ENCODE measurements around the gene COL4A1.
"Not testable (repeated sequence)": the region's sequence is repeated elsewhere in the genome, so short reads cannot be mapped to it uniquely, and the experiment has no call there.

The COL4A1 gene

DNA sequence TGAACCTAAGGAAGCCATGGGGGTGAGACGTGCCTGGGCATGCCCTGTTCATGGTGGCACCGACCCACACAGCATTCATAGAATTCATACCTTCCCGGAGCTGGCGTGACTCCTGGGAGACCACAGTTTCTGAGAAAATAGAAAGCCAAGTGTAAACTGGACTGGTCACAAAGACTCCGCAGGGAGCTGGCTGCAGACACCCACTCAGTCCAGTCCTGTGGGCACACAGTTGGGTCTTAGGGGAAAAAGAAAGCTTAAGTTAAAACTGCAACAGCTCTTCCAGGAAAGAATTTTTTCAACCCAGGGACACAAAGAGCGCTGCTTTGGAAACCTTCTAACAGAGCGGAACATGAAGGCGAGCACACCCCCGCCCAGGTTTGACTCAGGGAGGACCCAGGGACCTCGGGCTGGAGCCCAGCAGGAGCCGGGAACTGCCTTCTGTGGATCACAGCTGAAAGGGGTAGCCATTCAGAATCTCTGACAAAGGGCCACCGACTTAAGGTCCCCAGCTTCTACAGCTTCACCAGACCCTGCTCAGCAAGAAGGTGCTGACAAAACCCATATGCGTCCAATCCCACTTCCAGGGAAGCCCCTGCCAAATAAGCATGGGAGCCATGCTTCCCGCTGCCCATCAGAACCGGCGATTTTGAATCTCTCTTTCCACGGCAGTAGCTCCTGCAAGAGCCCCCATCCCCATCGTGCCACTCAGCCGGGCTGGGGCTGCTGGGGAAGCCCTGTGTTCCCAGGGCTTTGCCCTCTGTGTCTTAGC lies 183.7 kb downstream of the COL4A1 start:
- DNase-seq: peak in 32 of 58 donors; percentile 22 to 90 (median 52)

GRCh38 chr13:110121422-110122083 lies 185.4 kb downstream of the COL4A1 start:
- DNase-seq: no peak

GRCh38 chr13:110119935-110120905 lies 186.7 kb downstream of the COL4A1 start:
- no peak for DNase-seq

- DNase-seq: no peak
Measured at GRCh38 chr13:110118106-110118505, 188.9 kb downstream of the COL4A1 start.

DNA sequence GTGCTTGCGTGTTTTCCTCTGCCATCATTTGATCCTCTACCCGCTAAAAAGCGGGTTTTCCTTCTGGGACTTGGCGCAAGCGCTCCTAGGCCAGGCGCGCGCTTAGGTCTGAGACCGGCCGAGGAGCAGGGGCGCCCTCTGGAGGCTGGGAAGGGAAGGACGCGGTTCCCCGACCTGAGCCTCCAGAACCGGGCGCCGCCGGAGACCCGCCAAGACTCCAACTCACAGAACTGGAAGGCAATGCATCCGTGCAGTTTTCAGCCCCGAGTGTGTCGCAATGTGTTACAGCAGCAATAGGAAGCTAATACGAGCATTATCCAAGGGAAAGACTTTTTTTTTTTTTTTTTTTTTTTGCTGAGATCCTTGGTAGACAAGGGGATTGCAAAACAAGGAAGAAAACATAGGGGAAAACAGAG lies 190.9 kb downstream of the COL4A1 start:
- no peak for DNase-seq

- DNase-seq: no peak
Measured at GRCh38 chr13:110115591-110115990, 191.4 kb downstream of the COL4A1 start.

GRCh38 chr13:110114316-110114715 lies 192.6 kb downstream of the COL4A1 start:
- no peak for DNase-seq

GRCh38 chr13:110113284-110113764 lies 193.6 kb downstream of the COL4A1 start:
- no peak for DNase-seq

DNA sequence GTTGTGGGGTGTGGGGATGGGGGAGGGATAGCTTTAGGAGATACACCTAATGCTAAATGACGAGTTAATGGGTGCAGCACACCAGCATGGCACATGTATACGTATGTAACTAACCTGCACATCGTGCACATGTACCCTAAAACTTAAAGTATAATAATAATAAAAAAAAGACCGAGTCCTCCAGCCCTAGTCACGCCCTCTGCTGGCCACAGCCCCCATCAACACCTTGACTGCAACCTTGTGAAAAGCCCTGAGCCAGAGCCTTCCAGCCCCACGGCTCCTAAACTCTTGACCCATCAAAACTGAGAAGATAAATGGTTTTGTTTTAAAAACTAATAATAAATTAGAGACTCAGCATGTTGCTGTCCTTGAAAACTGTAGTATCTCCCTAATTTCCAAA lies 194.6 kb downstream of the COL4A1 start:
- not testable (repeated sequence) for DNase-seq

DNA sequence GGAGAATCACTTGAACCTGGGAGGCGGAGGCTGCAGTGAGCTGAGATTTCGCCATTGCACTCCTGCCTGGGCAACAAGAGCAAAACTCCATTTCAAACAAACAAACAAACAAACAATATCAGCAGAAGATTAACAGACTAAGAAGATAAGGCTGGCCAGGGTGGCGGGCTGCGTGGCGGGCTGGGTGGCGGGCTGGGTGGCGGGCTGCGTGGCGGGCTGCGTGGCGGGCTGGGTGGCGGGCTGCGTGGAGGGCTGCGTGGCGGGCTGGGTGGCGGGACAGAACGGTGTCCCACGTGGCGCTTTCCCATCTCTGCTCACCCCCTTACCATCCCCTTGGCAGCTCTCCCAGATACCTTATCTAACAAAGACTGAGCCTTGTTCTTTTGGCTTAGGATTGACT lies 196.2 kb downstream of the COL4A1 start:
- DNase-seq: no peak

DNA sequence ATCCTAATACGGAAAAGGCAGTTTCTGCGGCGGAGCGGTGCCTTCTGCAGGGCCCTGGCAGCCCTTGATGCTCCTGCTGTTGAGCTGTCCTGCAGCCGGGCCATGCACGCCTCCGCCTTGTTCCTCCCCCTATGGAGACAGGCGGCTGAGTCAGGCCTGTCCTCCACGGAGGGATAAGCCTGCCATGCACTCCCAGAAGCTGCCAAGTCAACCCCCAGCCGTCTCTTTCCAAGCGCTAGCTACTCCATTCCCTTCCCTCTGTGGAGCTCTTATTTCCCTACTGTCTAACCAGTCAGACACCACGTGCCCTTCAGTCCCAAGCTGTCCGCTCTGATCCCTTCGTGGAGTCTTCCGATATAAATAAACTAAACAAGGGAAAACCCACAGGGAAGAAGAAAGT lies 197.0 kb downstream of the COL4A1 start:
- peak in 35 of 58 donors; percentile 17 to 74 (median 42) for DNase-seq

DNA sequence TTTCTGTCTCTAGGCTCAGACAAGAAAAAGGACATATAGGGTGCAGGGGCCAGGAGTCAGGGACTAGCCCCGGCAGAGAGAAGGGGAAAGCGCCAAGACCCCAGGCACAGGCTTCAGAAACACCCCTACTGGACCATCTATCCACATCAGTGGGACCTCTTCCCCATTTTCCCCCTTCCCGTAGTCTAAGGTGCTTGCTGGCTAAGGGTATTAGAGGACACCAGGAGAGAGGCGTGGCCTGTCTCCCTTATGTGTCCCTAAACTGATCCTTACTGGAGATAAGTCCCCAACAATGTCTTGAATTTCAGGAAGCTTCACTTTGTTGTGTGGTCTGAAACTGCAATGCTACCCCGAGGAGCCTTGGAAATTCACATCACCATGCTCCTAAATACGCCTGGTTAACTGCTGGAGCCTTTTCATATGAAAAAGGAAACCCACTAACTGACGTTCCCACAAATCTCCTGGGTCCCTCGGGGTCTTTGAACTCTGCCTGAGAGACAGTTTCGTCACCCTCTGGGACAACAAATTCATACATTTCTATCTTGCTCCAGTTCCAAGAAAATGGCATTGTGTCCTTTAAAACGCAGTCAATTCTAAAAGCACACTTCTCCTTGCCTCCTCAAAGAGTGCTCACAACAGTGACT lies 197.7 kb downstream of the COL4A1 start:
- no peak for DNase-seq

GRCh38 chr13:110108348-110109139 lies 198.4 kb downstream of the COL4A1 start:
- peak in 53 of 58 donors; percentile 7 to 85 (median 64) for DNase-seq

DNA sequence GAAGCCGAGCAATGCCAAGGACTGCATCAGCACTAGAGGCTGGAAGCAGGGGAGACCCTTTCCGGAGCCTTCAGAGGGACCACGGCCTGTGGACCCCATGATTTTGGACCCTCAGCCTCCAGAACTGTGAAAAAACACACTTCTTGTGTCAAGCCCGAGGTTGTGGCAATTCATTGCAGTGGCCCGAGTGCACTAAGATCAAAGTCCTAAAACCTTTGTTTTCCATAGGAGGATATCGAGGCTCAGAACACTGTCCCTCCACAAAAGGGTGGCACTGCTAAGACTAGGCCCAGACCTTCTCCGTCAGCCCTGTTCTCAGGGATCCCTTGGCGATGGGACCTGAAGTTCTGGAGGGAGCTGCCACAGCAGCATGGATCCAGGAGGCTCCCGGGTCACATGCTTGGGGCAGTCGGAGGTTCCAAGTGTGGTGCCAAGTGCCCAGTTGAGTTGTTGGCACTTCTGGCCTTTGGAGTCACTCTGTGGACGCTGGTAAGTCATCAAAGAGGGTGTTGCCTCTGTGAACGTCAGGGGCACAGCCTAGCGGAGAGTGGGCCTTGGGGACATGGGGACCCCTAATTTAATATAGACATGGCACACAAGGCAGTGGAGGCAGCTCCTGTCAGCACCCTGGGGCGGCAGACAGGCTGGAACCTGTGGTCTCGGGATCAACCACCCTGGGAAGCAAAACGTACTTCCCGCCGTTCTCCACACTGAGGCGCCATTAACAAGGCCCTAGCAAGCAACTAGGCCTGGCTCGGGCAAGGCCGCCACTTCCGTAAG lies 199.2 kb downstream of the COL4A1 start:
- DNase-seq: peak in 1 of 58 donors; percentile 6

- peak in 30 of 58 donors; percentile 7 to 55 (median 36) for DNase-seq
Measured at GRCh38 chr13:110106726-110107125, 200.2 kb downstream of the COL4A1 start.

- DNase-seq: no peak
Measured at GRCh38 chr13:110105136-110105535, 201.8 kb downstream of the COL4A1 start.

GRCh38 chr13:110103534-110103933 lies 203.4 kb downstream of the COL4A1 start:
- no peak for DNase-seq

GRCh38 chr13:110103026-110103425 lies 203.9 kb downstream of the COL4A1 start:
- no peak for DNase-seq

GRCh38 chr13:110102053-110102452 lies 204.9 kb downstream of the COL4A1 start:
- no peak for DNase-seq

Data from anterior cingulate cortex (tissue), 58 donors.